ENCODE results near the gene NOTCH3. TPM values are rescaled to one million over a fixed set of nuclear protein-coding genes. Genes with fewer than 3 reads are reported as not detected.

NOTCH3 gene
- total and polyA plus RNA-seq, 3 donors from 2014 or later, result 11.4 to 16.8 (median 16.1) TPM

GRCh38 chr19:15112385-15112784, 88.4 kb downstream of the NOTCH3 start:
- DNase-seq, result no peak
- intact Hi-C loops (cut with DNase I; ENCODE audit: low total_unique reads), result no loop called here
- H3K27me3 ChIP-seq, result no peaks in the 10 kb centered on the region
- peaks cover 16% of the 10 kb centered on the region for H3K4me1 ChIP-seq
- TF ChIP-seq CTCF (IDR thresholded peaks at IDR 0.05) (no peak), POLR2A (IDR thresholded peaks at IDR 0.05) (no peak)
- 92 to 94% methylated on average over 11 of the region's 11 CpGs for WGBS, 2 donors
- H3K9me3 ChIP-seq, result no peaks in the 10 kb centered on the region
- H3K27ac ChIP-seq, result no peak overlapping the region
- H3K4me3 ChIP-seq, result no peak overlapping the region
- H3K36me3 ChIP-seq (ENCODE audit: low read depth, missing control alignments), result no peaks in the 10 kb centered on the region

GRCh38 chr19:15111758-15112157, 89.0 kb downstream of the NOTCH3 start:
- Histone ChIP-seq H3K4me1 (peaks cover 16% of the 10 kb centered on the region), H3K27me3 (no peaks in the 10 kb centered on the region), H3K4me3 (no peak overlapping the region), H3K27ac (no peak overlapping the region), H3K36me3 (ENCODE audit: low read depth, missing control alignments) (no peaks in the 10 kb centered on the region), H3K9me3 (no peaks in the 10 kb centered on the region)
- intact Hi-C loops (cut with DNase I; ENCODE audit: low total_unique reads), result no loop called here
- no peak for DNase-seq
- 88% methylated on average over 1 of the region's 1 CpG for WGBS, 2 donors
- no peak for TF ChIP-seq CTCF (IDR thresholded peaks at IDR 0.05)
- TF ChIP-seq POLR2A (IDR thresholded peaks at IDR 0.05), result no peak

- peaks cover 16% of the 10 kb centered on the region for H3K4me1 ChIP-seq
- TF ChIP-seq POLR2A (IDR thresholded peaks at IDR 0.05), result no peak
- no peak for TF ChIP-seq CTCF (IDR thresholded peaks at IDR 0.05)
- H3K36me3 ChIP-seq (ENCODE audit: low read depth, missing control alignments), result no peaks in the 10 kb centered on the region
- no peaks in the 10 kb centered on the region for H3K27me3 ChIP-seq
- H3K9me3 ChIP-seq, result no peaks in the 10 kb centered on the region
- no peak overlapping the region for H3K4me3 ChIP-seq
- WGBS, 2 donors, result 83 to 90% methylated on average over 2 to 17 of the region's 17 CpGs
- intact Hi-C loops (cut with DNase I; ENCODE audit: low total_unique reads), result no loop called here
- no peak for DNase-seq
- no peak overlapping the region for H3K27ac ChIP-seq
Observed at GRCh38 chr19:15110418-15110815, 90.4 kb downstream of the NOTCH3 start.

GRCh38 chr19:15109768-15110417, 90.9 kb downstream of the NOTCH3 start:
- WGBS, 2 donors, result 62% methylated on average over 46 of the region's 49 CpGs; no CpG with 5 or more reads in 1 of the 2 donors
- DNase-seq, result no peak
- no peaks in the 10 kb centered on the region for H3K27me3 ChIP-seq
- no peak overlapping the region for H3K4me3 ChIP-seq
- H3K9me3 ChIP-seq, result no peaks in the 10 kb centered on the region
- TF ChIP-seq POLR2A (IDR thresholded peaks at IDR 0.05) (no peak), CTCF (IDR thresholded peaks at IDR 0.05) (no peak)
- peaks cover 12% of the 10 kb centered on the region for H3K4me1 ChIP-seq
- intact Hi-C loops (cut with DNase I; ENCODE audit: low total_unique reads), result no loop called here
- no peak overlapping the region for H3K27ac ChIP-seq
- H3K36me3 ChIP-seq (ENCODE audit: low read depth, missing control alignments), result no peaks in the 10 kb centered on the region

Small RNA genes lying within 50 kb of the gene (microRNA-seq; reads per million reads assigned to microRNA genes)
- 0 to 0.69 reads per million in 2 donors for gene MIR6795 (ENCODE audit: borderline number of aligned reads in 2 of 2, borderline replicate concordance in 1 of 2)

Small RNA genes lying within 50 kb of the gene (small RNA-seq; reads per million reads assigned to genes)
- gene MIR6795 (0 reads per million in 2 donors), gene RNU6-782P (0 reads per million in 2 donors)

Other genes starting within 250 kb of the NOTCH3 start
- 100 to 1,000 TPM; 335 to 336 TPM for gene SLC1A6, start 221.1 kb downstream of the NOTCH3 start, total RNA-seq
- gene SLC1A6, start 221.1 kb downstream of the NOTCH3 start, polyA plus RNA-seq (ENCODE audit: insufficient read depth, low read depth, low replicate concordance), result 78.6 TPM
- under 1 TPM; 0.12 to 0.16 TPM for gene CASP14, start 151.5 kb downstream of the NOTCH3 start, total RNA-seq
- 0.21 TPM for gene CASP14, start 151.5 kb downstream of the NOTCH3 start, polyA plus RNA-seq (ENCODE audit: insufficient read depth, low read depth, low replicate concordance)
- gene OR1I1, start 118.8 kb downstream of the NOTCH3 start, total RNA-seq, result not detected
- gene OR1I1, start 118.8 kb downstream of the NOTCH3 start, polyA plus RNA-seq (ENCODE audit: insufficient read depth, low read depth, low replicate concordance), result not detected
- gene SYDE1, start 93.6 kb downstream of the NOTCH3 start, total RNA-seq, result 10 to 100 TPM in 1 of 2 donors, 1 to 10 TPM in 1; 6.7 to 12.3 TPM
- gene SYDE1, start 93.6 kb downstream of the NOTCH3 start, polyA plus RNA-seq (ENCODE audit: insufficient read depth, low read depth, low replicate concordance), result 9.3 TPM
- 1 to 10 TPM; 1.1 to 1.4 TPM for gene EPHX3, start 31.5 kb upstream of the NOTCH3 start, total RNA-seq
- gene EPHX3, start 31.5 kb upstream of the NOTCH3 start, polyA plus RNA-seq (ENCODE audit: insufficient read depth, low read depth, low replicate concordance), result 3.6 TPM
- gene BRD4, start 131.5 kb upstream of the NOTCH3 start, total RNA-seq, result 100 to 1,000 TPM; 106 to 109 TPM
- gene BRD4, start 131.5 kb upstream of the NOTCH3 start, polyA plus RNA-seq (ENCODE audit: insufficient read depth, low read depth, low replicate concordance), result 59.2 TPM
- gene AKAP8, start 178.8 kb upstream of the NOTCH3 start, total RNA-seq, result 10 to 100 TPM; 44.0 to 46.3 TPM
- 20.1 TPM for gene AKAP8, start 178.8 kb upstream of the NOTCH3 start, polyA plus RNA-seq (ENCODE audit: insufficient read depth, low read depth, low replicate concordance)
- 100 to 1,000 TPM; 334 to 399 TPM for gene AKAP8L, start 218.0 kb upstream of the NOTCH3 start, total RNA-seq
- gene AKAP8L, start 218.0 kb upstream of the NOTCH3 start, polyA plus RNA-seq (ENCODE audit: insufficient read depth, low read depth, low replicate concordance), result 131 TPM
- gene WIZ, start 249.0 kb upstream of the NOTCH3 start, total RNA-seq, result 100 to 1,000 TPM; 109 to 118 TPM
- gene WIZ, start 249.0 kb upstream of the NOTCH3 start, polyA plus RNA-seq (ENCODE audit: insufficient read depth, low read depth, low replicate concordance), result 66.2 TPM